Tibial nerve (tissue), 4 donors: ENCODE results near the gene SPECC1. TPM values are rescaled to one million over a fixed set of nuclear protein-coding genes. Genes with fewer than 3 reads are reported as not detected.
"Not testable (repeated sequence)": the region's sequence is repeated elsewhere in the genome, so short reads cannot be mapped to it uniquely, and the experiment has no call there.

Experiments
- DNase-seq, 2 donors: peaks; one replicate each; pipeline ENCODE4 v3.0.0-alpha.2; 2019; ENCODE audit warnings: low spot score in 2 of 2
- H3K27ac ChIP-seq, 4 donors: fragments of 200-600 bp; sonication (generic) in 3 of 4; one replicate each; pipeline ENCODE4 v1.5.1; 2017 to 2019; ENCODE audit warnings: mild to moderate bottlenecking in 1 of 4
- H3K27me3 ChIP-seq, 2 donors: fragments of 200-600 bp; sonication (generic) in 1 of 2; one replicate each; pipeline versions ENCODE4 v1.5.1 to v1.6.0; 2017 to 2019
- H3K36me3 ChIP-seq, 3 donors: fragments of 200-600 bp; sonication (generic); one replicate each; pipeline ENCODE4 v1.5.1; 2018 to 2019
- H3K4me1 ChIP-seq, 4 donors: fragments of 200-600 bp; sonication (generic) in 3 of 4; one replicate each; pipeline ENCODE4 v1.5.1; 2017 to 2019
- H3K4me3 ChIP-seq, 4 donors: fragments of 200-600 bp; sonication (generic) in 3 of 4; one replicate each; pipeline ENCODE4 v1.5.1; 2017 to 2019; ENCODE audit warnings: mild to moderate bottlenecking in 1 of 4, moderate library complexity in 1 of 4
- H3K9me3 ChIP-seq, 4 donors: fragments of 200-600 bp; sonication (generic) in 3 of 4; one replicate each; pipeline ENCODE4 v1.5.1; 2017 to 2019
- EP300 ChIP-seq, 2 donors: sonication (generic); formaldehyde crosslinking; IDR thresholded peaks; one replicate each; pipeline ENCODE4 v1.6.1; 2017; ENCODE audit warnings: antibody characterized with exemption in 2 of 2, mild to moderate bottlenecking in 1 of 2
- POLR2A ChIP-seq, 2 donors: fragments of 450-650 bp; IDR thresholded peaks; one replicate each; pipeline ENCODE4 v1.6.1; 2017; ENCODE audit warnings: antibody characterized with exemption in 2 of 2, mild to moderate bottlenecking in 2 of 2, moderate library complexity in 2 of 2
- WGBS, 2 donors: methylation state at CpG; one replicate each; pipeline ENCODE4 v1.1.5; 2018; 5-methylcytosine and 5-hydroxymethylcytosine counted together
- total RNA-seq, 4 donors: library from RNA; depleted of rRNA; stranded (reverse); fragments of >200 nt; gene quantifications; one replicate each; pipeline ENCODE4 v1.1.0, GENCODE V29; 2016
- TF ChIP-seq, protein P1 (sequence below), 5 experiments: fragments of 200-600 bp in 3 of 5; fragments of 450-650 bp in 2 of 5; sonication (generic) in 3 of 5; IDR thresholded peaks; one replicate each; pipeline ENCODE4 v1.5.1; 2016 to 2019; ENCODE audit warnings: antibody characterized with exemption in 5 of 5, mild to moderate bottlenecking in 3 of 5, moderate library complexity in 2 of 5

SPECC1 gene
- total RNA-seq, 4 donors from 2014 or later: 63.2 to 139 (median 98.1) TPM

GRCh38 chr17:20103454-20104446 lies 94.6 kb downstream of the SPECC1 start:
- Histone ChIP-seq H3K36me3 (no peaks in the 10 kb centered on the region), H3K4me1 (peaks cover 0 to 12% (median 0%) of the 10 kb centered on the region in 4 donors), H3K9me3 (no peaks in the 10 kb centered on the region), H3K4me3 (no peak overlapping the region), H3K27me3 (no peaks in the 10 kb centered on the region), H3K27ac (peak overlapping the region in 1 of 4 donors; percentile 34)
- TF ChIP-seq, protein P1, sequence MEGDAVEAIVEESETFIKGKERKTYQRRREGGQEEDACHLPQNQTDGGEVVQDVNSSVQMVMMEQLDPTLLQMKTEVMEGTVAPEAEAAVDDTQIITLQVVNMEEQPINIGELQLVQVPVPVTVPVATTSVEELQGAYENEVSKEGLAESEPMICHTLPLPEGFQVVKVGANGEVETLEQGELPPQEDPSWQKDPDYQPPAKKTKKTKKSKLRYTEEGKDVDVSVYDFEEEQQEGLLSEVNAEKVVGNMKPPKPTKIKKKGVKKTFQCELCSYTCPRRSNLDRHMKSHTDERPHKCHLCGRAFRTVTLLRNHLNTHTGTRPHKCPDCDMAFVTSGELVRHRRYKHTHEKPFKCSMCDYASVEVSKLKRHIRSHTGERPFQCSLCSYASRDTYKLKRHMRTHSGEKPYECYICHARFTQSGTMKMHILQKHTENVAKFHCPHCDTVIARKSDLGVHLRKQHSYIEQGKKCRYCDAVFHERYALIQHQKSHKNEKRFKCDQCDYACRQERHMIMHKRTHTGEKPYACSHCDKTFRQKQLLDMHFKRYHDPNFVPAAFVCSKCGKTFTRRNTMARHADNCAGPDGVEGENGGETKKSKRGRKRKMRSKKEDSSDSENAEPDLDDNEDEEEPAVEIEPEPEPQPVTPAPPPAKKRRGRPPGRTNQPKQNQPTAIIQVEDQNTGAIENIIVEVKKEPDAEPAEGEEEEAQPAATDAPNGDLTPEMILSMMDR (IDR thresholded peaks at IDR 0.05): no peak
- TF ChIP-seq POLR2A (IDR thresholded peaks at IDR 0.05) (no peak), EP300 (IDR thresholded peaks at IDR 0.05) (no peak)
- no peak for DNase-seq
- WGBS, 2 donors: 30 to 32% methylated on average over 12 of the region's 12 CpGs

GRCh38 chr17:20105539-20106280 lies 96.6 kb downstream of the SPECC1 start:
- Histone ChIP-seq H3K9me3 (no peaks in the 10 kb centered on the region), H3K36me3 (peaks cover 0 to 8% (median 0%) of the 10 kb centered on the region in 3 donors), H3K4me1 (peaks cover 0 to 12% (median 0%) of the 10 kb centered on the region in 4 donors), H3K27me3 (no peaks in the 10 kb centered on the region), H3K27ac (no peak overlapping the region), H3K4me3 (no peak overlapping the region)
- 84 to 89% methylated on average over 8 of the region's 8 CpGs for WGBS, 2 donors
- no peak for DNase-seq
- TF ChIP-seq, protein P1 (IDR thresholded peaks at IDR 0.05): no peak
- TF ChIP-seq POLR2A (IDR thresholded peaks at IDR 0.05) (no peak), EP300 (IDR thresholded peaks at IDR 0.05) (no peak)

DNA sequence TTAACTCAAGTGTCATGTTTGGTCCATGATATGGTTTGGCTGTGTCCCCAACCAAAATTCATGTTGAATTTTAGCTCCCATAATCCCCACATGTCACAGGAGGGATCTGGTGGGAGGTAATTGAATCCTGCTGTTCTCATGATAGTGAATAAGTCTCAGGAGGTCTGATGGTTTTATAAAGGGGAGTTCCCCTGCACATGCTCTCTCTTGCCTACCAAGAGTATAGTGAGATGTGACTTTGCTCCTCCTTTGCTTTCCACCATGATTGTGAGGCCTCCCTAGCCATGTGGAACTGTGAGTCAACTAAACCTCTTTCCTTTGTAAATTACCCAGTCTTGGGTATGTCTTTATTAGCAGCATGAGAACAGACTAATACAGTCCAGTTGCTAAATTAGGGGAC lies 97.3 kb downstream of the SPECC1 start:
- Histone ChIP-seq H3K4me1 (peaks cover 0 to 12% (median 0%) of the 10 kb centered on the region in 4 donors), H3K36me3 (peaks cover 0 to 13% (median 0%) of the 10 kb centered on the region in 3 donors)
- not testable (repeated sequence) for H3K4me3 ChIP-seq, H3K27ac ChIP-seq, DNase-seq, H3K9me3 ChIP-seq, H3K27me3 ChIP-seq

DNA sequence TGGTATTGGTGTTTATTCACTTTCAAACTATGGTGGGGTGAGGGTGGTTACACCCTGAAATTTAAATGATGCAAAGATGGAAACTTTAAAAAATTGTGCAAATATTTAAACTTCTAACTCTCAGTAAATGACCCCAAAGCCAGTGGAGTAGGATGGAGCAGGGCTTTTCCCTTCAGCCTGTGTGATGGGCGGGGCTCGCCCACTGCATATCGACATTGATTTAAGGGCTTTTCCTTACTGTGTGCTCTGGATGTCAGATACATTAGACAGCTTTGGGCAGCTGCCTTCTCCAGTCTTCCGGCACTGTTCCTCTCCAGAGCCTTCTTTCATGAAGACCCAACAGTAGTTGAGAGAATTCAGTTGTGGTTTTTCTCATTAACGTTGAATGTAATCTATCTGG lies 99.9 kb downstream of the SPECC1 start:
- no peak for DNase-seq
- H3K4me1 ChIP-seq: peaks cover 0 to 3% (median 0%) of the 10 kb centered on the region in 4 donors
- H3K36me3 ChIP-seq: peaks cover 0 to 13% (median 0%) of the 10 kb centered on the region in 3 donors
- no peaks in the 10 kb centered on the region for H3K27me3 ChIP-seq
- TF ChIP-seq EP300 (IDR thresholded peaks at IDR 0.05) (no peak), POLR2A (IDR thresholded peaks at IDR 0.05) (no peak)
- TF ChIP-seq, protein P1 (IDR thresholded peaks at IDR 0.05): no peak
- no peak overlapping the region for H3K4me3 ChIP-seq
- 92 to 94% methylated on average over 5 of the region's 5 CpGs for WGBS, 2 donors
- no peak overlapping the region for H3K27ac ChIP-seq
- no peaks in the 10 kb centered on the region for H3K9me3 ChIP-seq

DNA sequence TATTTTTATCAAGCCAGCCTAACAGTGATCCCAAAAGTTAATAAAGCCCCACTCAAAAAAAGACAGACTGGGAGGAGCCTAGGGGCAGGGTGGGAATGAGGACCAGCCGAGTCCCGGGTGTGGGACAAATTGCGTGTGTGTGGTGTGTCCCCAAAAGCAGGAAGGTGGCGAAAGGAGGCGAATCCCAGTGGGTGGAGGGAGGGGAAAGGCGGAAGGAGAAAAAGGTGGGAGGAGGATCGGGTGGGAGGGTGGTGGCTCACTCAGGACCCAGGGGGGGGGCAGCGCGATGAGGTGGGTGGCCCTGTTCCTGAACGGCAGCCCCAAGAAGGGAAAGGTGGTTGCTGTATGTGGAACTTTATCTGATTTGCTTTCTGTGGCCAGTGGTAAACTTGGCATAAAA lies 102.4 kb downstream of the SPECC1 start:
- WGBS, 2 donors: 73 to 80% methylated on average over 10 of the region's 10 CpGs
- TF ChIP-seq, protein P1 (IDR thresholded peaks at IDR 0.05): no peak
- TF ChIP-seq POLR2A (IDR thresholded peaks at IDR 0.05) (no peak), EP300 (IDR thresholded peaks at IDR 0.05) (no peak)
- peaks cover 0 to 2% (median 0%) of the 10 kb centered on the region in 4 donors for H3K4me1 ChIP-seq
- no peak overlapping the region for H3K4me3 ChIP-seq
- H3K27me3 ChIP-seq: no peaks in the 10 kb centered on the region
- H3K9me3 ChIP-seq: no peaks in the 10 kb centered on the region
- H3K27ac ChIP-seq: no peak overlapping the region
- peaks cover 0 to 13% (median 0%) of the 10 kb centered on the region in 3 donors for H3K36me3 ChIP-seq
- no peak for DNase-seq
